GM12864 (cell line): ENCODE data around the gene ELMO1.

ENCODE experiments used
- DNase-seq: peaks from one replicate; pipeline ENCODE4 v3.0.0-alpha.2; 2011; ENCODE audit warnings: low read depth
- H3K4me3 ChIP-seq: 2 replicates; pipeline ENCODE4 v1.5.1; 2011; ENCODE audit warnings: mild to moderate bottlenecking, low read depth, low read length, control low read depth
- TF ChIP-seq, protein P1 (sequence below): IDR thresholded peaks from 2 replicates; pipeline ENCODE4 v1.5.1; 2011; ENCODE audit warnings: low read depth, mild to moderate bottlenecking, moderate library complexity, low read length, control low read depth, inconsistent platforms; ENCODE audit errors: missing control alignments

Gene ELMO1

DNA sequence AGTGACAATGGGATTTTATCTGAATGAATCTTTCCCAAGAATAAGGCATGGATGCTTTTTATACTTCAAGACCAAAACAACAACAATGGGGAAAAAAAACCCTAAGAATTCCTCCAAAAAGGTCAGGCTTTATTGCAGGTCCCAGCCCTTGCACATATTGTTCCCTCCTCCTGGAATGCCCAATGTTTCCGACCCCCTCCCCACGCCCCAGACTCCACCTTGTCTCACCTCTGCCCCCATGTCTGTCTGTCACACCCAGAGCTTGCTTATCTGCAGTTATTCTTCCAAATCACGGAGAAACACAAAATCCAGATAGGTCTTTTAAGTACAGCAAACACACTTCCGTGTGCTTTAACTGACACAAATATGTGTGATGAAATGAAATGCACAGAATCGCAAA, 43.5 kb downstream of the ELMO1 start:
- H3K4me3 ChIP-seq = no peak overlapping the region
- no peak for DNase-seq
- TF ChIP-seq, protein P1, sequence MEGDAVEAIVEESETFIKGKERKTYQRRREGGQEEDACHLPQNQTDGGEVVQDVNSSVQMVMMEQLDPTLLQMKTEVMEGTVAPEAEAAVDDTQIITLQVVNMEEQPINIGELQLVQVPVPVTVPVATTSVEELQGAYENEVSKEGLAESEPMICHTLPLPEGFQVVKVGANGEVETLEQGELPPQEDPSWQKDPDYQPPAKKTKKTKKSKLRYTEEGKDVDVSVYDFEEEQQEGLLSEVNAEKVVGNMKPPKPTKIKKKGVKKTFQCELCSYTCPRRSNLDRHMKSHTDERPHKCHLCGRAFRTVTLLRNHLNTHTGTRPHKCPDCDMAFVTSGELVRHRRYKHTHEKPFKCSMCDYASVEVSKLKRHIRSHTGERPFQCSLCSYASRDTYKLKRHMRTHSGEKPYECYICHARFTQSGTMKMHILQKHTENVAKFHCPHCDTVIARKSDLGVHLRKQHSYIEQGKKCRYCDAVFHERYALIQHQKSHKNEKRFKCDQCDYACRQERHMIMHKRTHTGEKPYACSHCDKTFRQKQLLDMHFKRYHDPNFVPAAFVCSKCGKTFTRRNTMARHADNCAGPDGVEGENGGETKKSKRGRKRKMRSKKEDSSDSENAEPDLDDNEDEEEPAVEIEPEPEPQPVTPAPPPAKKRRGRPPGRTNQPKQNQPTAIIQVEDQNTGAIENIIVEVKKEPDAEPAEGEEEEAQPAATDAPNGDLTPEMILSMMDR = no peak

DNA sequence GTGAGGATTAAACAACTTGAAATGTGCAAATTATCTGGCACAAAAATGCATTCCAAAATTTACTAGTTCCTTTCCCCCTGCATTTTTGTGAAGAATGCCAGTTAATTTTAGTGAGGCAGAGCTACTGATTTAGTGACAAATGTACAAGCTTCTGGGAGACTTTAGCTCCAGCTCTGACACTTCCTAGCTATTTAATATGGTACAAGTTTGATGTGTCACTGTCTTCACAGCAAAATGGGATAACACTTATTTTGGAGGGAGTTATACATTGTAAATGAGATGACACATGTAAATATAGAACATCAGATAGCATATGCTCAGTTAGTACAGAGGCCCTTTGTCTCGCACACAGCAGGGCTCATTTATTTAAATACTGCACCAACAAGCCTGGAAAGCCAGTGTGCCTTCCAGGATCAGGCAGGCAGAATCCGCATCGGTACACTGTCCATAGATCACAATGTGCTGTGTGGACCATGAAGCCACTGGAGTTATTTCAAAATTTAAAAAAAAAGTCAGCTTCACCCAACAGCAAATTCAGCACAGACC, 48.7 kb downstream of the ELMO1 start:
- H3K4me3 ChIP-seq = no peak overlapping the region
- TF ChIP-seq, protein P1 = no peak
- no peak for DNase-seq

DNA sequence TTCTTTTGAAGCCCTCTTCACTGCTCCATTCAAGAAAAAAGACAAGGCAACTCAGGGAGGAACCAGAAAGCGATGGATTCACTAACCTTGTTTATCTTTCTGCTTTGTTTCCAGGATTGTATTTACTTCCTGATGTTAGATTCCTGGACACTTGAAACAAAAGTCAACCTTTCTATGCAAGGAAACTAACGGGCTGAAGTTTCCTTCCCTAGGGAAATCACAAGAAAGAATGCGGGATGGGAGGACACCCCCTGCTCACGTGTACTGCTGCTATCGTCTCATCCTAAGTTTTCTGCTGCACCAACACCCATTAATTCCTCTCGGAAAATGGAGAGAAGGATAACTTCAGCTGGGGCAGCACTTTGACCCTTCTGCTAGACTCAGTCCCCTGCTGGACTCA, 50.3 kb downstream of the ELMO1 start:
- H3K4me3 ChIP-seq = no peak overlapping the region
- TF ChIP-seq, protein P1 = no peak

DNA sequence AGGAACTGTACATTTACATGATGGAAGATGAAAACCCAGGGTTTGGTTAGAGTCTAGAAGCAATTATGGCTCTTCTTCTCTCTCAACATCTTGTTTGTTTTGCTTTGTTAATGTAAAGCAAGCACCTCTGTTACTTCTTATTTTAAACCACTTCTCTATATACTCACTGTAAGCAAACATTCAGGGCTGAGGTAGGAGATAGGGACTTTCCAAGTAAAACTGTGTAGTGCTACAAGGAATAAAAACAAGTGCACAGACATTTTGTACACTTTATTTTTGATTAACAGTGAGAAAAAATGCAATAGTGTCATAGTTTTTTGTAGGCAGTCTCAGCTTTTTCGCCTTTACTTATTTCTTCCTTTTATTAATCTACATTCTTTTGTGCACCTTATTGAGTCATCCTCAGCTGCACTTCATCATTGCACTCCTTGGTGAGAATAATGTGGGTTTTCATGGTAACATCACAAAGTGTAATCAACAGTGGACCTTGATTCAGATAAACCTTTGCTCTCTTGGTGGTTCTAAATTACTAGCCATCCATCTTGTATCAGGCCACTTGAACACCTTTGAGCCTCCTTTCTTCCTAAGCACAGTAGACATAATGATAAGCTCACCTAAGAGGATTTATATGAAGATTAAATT, 52.9 kb downstream of the ELMO1 start:
- no peak for DNase-seq
- TF ChIP-seq, protein P1 = no peak
- no peak overlapping the region for H3K4me3 ChIP-seq

More for the DNA sequence above, 50.3 kb downstream of the ELMO1 start:
- no peak for DNase-seq

DNA sequence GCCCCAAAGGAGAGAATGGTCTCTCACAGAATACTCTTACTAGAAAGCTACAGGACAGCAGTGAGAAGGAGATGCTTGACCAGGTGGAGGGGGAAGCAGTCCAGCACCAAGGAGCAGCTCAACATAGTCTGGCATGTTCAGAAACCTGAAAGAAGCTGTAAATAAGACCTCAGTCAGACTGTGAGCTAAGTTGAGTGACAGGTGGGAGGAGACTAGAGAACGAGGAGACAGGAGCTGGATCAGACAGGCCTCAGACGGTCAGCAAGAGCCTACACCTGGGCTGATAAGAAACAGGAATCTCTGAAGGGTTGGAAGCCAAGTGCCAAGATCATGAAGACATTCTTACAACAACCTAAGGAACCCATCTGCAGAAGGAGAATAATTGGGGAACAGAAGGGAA, 54.5 kb downstream of the ELMO1 start:
- TF ChIP-seq, protein P1 = no peak
- DNase-seq = no peak
- H3K4me3 ChIP-seq = no peak overlapping the region

DNA sequence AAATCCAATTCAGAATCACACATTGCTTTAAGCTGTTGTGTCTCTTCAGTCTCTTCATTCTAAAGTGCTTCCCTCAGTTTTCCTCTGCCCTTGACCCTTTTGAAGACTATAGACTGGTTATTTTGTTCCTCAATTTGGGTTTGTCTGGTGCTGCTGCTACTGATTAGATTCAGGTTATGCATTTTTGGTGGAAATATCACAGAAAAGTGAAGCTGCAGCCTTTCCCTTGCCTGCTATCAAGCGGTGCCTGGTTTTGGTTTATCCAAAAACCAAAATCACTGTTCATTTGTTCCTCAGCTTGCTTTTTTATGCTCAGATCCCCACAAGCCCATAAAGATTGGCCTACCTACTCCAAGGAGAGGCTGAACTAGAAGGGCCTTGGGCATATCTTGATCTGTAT, 55.2 kb downstream of the ELMO1 start:
- DNase-seq = no peak
- TF ChIP-seq, protein P1 = no peak
- no peak overlapping the region for H3K4me3 ChIP-seq

DNA sequence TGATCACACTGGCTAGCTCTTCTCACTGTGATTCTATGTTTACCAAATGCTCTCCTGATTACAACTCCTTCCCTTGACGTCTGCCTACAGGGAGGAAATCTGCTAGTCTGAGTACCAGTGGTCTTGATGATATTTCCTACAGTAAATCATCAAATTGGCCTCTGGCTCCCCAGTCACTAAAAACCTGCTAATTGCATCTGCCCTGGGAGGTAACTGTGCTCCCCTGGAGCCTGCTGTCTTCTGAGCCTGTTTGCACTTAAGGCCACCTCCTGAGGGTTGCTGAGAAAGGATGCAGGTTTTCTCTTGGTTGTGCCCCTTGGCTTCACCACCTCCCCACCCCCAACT, 56.0 kb downstream of the ELMO1 start:
- TF ChIP-seq, protein P1 = no peak
- DNase-seq = no peak
- no peak overlapping the region for H3K4me3 ChIP-seq
